Breast epithelium (tissue), 3 donors: ENCODE results near the gene VPS18.

ENCODE experiments used
- CTCF ChIP-seq, 3 donors: fragments of 450-650 bp; IDR thresholded peaks; one replicate each; pipeline ENCODE4 v1.5.1; 2016 to 2017; ENCODE audit warnings: antibody characterized with exemption in 3 of 3, mild to moderate bottlenecking in 3 of 3, moderate library complexity in 3 of 3
- POLR2A ChIP-seq: fragments of 450-650 bp; IDR thresholded peaks from one replicate; pipeline ENCODE4 v1.6.1; 2016; ENCODE audit warnings: antibody characterized with exemption, mild to moderate bottlenecking, moderate library complexity
- POLR2AphosphoS5 ChIP-seq, 3 donors: sonication (generic); formaldehyde crosslinking; IDR thresholded peaks; one replicate each; pipeline ENCODE4 v1.6.1; 2017; ENCODE audit warnings: antibody characterized with exemption in 3 of 3

- TF ChIP-seq CTCF (IDR thresholded peaks at IDR 0.05) (no peak), POLR2AphosphoS5 (IDR thresholded peaks at IDR 0.05) (no peak), POLR2A (no peak)
Observed at GRCh38 chr15:40855706-40856234, 38.5 kb upstream of the VPS18 start.
